Measurements from ENCODE around the gene PDE4D.

GRCh38 chr5:59326596-59326995, 566.9 kb downstream of the PDE4D start:
- TF ChIP-seq, protein P1, sequence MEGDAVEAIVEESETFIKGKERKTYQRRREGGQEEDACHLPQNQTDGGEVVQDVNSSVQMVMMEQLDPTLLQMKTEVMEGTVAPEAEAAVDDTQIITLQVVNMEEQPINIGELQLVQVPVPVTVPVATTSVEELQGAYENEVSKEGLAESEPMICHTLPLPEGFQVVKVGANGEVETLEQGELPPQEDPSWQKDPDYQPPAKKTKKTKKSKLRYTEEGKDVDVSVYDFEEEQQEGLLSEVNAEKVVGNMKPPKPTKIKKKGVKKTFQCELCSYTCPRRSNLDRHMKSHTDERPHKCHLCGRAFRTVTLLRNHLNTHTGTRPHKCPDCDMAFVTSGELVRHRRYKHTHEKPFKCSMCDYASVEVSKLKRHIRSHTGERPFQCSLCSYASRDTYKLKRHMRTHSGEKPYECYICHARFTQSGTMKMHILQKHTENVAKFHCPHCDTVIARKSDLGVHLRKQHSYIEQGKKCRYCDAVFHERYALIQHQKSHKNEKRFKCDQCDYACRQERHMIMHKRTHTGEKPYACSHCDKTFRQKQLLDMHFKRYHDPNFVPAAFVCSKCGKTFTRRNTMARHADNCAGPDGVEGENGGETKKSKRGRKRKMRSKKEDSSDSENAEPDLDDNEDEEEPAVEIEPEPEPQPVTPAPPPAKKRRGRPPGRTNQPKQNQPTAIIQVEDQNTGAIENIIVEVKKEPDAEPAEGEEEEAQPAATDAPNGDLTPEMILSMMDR (conservative IDR thresholded peaks at IDR 0.05; ENCODE audit: low read depth, low read length): no peak
- no peak for TF ChIP-seq EZH2 (IDR thresholded peaks at IDR 0.05; ENCODE audit: borderline replicate concordance, low read depth, low read length, poor library complexity, severe bottlenecking)
